ENCODE data around the gene RRP7A.

DNA sequence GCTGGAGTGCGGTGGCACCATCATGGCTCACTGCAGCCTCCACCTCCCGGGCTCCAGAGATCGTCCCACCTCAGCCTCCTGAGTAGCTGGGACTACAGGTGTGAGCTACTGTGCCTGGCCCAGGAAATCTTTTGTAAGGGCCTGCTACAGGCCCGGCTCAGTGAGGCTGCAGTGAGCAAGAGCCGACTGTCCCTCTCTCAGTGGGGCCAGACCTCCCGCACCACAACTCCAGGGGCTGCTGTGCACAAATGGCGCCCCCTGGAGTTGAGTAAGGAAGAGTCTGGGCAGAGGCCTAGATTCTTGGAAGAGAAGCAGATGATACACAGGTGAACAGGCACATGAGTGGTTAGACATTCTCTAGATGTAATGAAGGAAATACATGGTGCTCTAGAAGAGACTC is 41.2 kb upstream of the RRP7A start:
- no peak for TF ChIP-seq EZH2phosphoT487 (conservative IDR thresholded peaks at IDR 0.05; ENCODE audit: low read length)
- TF ChIP-seq, protein P1, sequence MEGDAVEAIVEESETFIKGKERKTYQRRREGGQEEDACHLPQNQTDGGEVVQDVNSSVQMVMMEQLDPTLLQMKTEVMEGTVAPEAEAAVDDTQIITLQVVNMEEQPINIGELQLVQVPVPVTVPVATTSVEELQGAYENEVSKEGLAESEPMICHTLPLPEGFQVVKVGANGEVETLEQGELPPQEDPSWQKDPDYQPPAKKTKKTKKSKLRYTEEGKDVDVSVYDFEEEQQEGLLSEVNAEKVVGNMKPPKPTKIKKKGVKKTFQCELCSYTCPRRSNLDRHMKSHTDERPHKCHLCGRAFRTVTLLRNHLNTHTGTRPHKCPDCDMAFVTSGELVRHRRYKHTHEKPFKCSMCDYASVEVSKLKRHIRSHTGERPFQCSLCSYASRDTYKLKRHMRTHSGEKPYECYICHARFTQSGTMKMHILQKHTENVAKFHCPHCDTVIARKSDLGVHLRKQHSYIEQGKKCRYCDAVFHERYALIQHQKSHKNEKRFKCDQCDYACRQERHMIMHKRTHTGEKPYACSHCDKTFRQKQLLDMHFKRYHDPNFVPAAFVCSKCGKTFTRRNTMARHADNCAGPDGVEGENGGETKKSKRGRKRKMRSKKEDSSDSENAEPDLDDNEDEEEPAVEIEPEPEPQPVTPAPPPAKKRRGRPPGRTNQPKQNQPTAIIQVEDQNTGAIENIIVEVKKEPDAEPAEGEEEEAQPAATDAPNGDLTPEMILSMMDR (IDR thresholded peaks at IDR 0.05; ENCODE audit: insufficient read depth, low read length, poor library complexity, severe bottlenecking): peak; percentile 43

All from SU-DHL-6 (cell line).